Transverse colon (tissue), 4 donors: ENCODE results near the gene VMAC. TPM values are rescaled to one million over a fixed set of nuclear protein-coding genes. Genes with fewer than 3 reads are reported as not detected.
A peak's percentile ranks its signal among the peaks of the same experiment; 100 is the strongest.

ENCODE experiments used
- DNase-seq: peaks from one replicate; pipeline ENCODE4 v3.0.0-alpha.2; 2019
- H3K27ac ChIP-seq, 4 donors: fragments of 200-600 bp; sonication (generic); 2 replicates each; pipeline ENCODE4 v1.5.1; 2016 to 2018; ENCODE audit warnings: inconsistent platforms in 4 of 4
- H3K27me3 ChIP-seq: fragments of 200-600 bp; sonication (generic); 2 replicates; pipeline ENCODE4 v1.5.1; 2017; ENCODE audit warnings: inconsistent platforms
- H3K36me3 ChIP-seq, 4 donors: fragments of 200-600 bp; sonication (generic); 2 replicates each; pipeline ENCODE4 v1.5.1; 2017 to 2019; ENCODE audit warnings: inconsistent platforms in 4 of 4
- H3K4me1 ChIP-seq, 4 donors: fragments of 200-600 bp; sonication (generic); 2 replicates each; pipeline ENCODE4 v1.5.1; 2017 to 2020; ENCODE audit warnings: inconsistent platforms in 4 of 4
- H3K4me3 ChIP-seq, 4 donors: fragments of 200-600 bp; sonication (generic); 1 replicate in 1 of 4; 2 replicates in 3 of 4; pipeline versions ENCODE4 v1.5.1 to v1.6.1; 2017 to 2019; ENCODE audit warnings: inconsistent platforms in 4 of 4
- H3K9me3 ChIP-seq, 2 donors: fragments of 200-600 bp; sonication (generic); 2 replicates each; pipeline ENCODE4 v1.5.1; 2017 to 2019; ENCODE audit warnings: inconsistent platforms in 2 of 2
- EP300 ChIP-seq: sonication (generic); formaldehyde crosslinking; IDR thresholded peaks from one replicate; pipeline ENCODE4 v1.6.1; 2017; ENCODE audit warnings: antibody characterized with exemption, low read depth
- POLR2A ChIP-seq: fragments of 450-650 bp; IDR thresholded peaks from one replicate; pipeline ENCODE4 v1.6.1; 2016; ENCODE audit warnings: antibody characterized with exemption, mild to moderate bottlenecking, moderate library complexity
- POLR2AphosphoS5 ChIP-seq, 3 donors: sonication (generic); formaldehyde crosslinking; IDR thresholded peaks; one replicate each; pipeline ENCODE4 v1.6.1; 2016; ENCODE audit warnings: antibody characterized with exemption in 3 of 3
- WGBS, 2 donors: methylation state at CpG; one replicate each; pipeline ENCODE4 v1.1.5; 2018; ENCODE audit warnings: low coverage in 1 of 2; 5-methylcytosine and 5-hydroxymethylcytosine counted together
- in situ Hi-C, 4 donors: fragments of 200-750 bp; cut with MboI; loops; one replicate each; pipeline versions ENCODE4 v1.15.0 to v1.15.1; 2017; ENCODE audit warnings: low sequenced_read_pairs in 3 of 4, low pct_ligation_motif_present in 1 of 4, low pct_unique_long_range_greater_than_20kb in 1 of 4
- intact Hi-C: fragments of 100-400 bp; cut with DNase I; formaldehyde crosslinking; loops from one replicate; pipeline ENCODE4 v1.15.1; 2023; ENCODE audit warnings: low total_unique reads
- total RNA-seq, 4 donors: library from RNA; depleted of rRNA; stranded (reverse); fragments of >200 nt; gene quantifications; one replicate each; pipeline ENCODE4 v1.1.0, GENCODE V29; 2016
- TF ChIP-seq, protein P1 (sequence below), 5 experiments: fragments of 200-600 bp in 3 of 5; fragments of 450-650 bp in 2 of 5; sonication (generic) in 3 of 5; IDR thresholded peaks; 1 replicate in 2 of 5; 2 replicates in 3 of 5; pipeline ENCODE4 v1.5.1; 2016 to 2017; ENCODE audit warnings: antibody characterized with exemption in 5 of 5, inconsistent platforms in 3 of 5, mild to moderate bottlenecking in 2 of 5, moderate library complexity in 1 of 5

The VMAC gene
- total RNA-seq, 4 donors from 2014 or later: 8.9 to 59.5 (median 18.4) TPM

DNA sequence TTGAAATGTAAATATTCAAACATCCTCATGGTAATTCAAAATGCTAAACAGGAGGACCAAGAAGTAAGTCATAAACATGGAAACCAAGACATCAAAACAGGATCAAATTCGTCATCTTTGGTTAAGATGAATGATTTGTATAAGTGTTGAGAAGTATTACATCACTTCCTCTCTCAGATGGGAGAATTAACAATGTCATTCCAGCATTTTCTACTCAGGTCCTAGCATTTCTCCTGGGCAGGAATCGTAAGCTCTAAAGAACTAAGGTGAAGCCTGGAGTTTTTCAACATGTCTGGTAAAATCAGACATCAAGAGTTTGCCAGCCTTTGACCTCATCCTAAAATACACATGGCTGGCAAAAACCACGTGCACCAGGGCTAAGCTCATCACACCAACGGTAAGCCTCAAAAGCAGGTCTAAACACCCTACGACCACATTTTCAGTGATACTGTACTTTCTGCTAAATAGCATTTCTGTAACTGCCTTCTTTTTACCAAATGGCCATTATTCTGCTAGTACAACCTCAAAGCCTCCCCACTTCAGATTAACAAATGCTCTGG is 48.4 kb downstream of the VMAC start:
- no peaks in the 10 kb centered on the region for H3K27me3 ChIP-seq
- peaks cover 74 to 100% (median 88%) of the 10 kb centered on the region in 4 donors for H3K4me1 ChIP-seq
- 62% methylated on average over 4 to 5 of the region's 5 CpGs for WGBS, 2 donors
- no peaks in the 10 kb centered on the region for H3K36me3 ChIP-seq
- no peak for DNase-seq
- intact Hi-C loops: no loop called here
- no peak overlapping the region for H3K4me3 ChIP-seq
- peak overlapping the region; percentile 74 to 88 (median 80) for H3K27ac ChIP-seq
- no peaks in the 10 kb centered on the region for H3K9me3 ChIP-seq
- in situ Hi-C loops: no loop called here
- TF ChIP-seq, protein P1, sequence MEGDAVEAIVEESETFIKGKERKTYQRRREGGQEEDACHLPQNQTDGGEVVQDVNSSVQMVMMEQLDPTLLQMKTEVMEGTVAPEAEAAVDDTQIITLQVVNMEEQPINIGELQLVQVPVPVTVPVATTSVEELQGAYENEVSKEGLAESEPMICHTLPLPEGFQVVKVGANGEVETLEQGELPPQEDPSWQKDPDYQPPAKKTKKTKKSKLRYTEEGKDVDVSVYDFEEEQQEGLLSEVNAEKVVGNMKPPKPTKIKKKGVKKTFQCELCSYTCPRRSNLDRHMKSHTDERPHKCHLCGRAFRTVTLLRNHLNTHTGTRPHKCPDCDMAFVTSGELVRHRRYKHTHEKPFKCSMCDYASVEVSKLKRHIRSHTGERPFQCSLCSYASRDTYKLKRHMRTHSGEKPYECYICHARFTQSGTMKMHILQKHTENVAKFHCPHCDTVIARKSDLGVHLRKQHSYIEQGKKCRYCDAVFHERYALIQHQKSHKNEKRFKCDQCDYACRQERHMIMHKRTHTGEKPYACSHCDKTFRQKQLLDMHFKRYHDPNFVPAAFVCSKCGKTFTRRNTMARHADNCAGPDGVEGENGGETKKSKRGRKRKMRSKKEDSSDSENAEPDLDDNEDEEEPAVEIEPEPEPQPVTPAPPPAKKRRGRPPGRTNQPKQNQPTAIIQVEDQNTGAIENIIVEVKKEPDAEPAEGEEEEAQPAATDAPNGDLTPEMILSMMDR (IDR thresholded peaks at IDR 0.05): no peak
- TF ChIP-seq POLR2AphosphoS5 (IDR thresholded peaks at IDR 0.05) (no peak), EP300 (no peak), POLR2A (no peak)

DNA sequence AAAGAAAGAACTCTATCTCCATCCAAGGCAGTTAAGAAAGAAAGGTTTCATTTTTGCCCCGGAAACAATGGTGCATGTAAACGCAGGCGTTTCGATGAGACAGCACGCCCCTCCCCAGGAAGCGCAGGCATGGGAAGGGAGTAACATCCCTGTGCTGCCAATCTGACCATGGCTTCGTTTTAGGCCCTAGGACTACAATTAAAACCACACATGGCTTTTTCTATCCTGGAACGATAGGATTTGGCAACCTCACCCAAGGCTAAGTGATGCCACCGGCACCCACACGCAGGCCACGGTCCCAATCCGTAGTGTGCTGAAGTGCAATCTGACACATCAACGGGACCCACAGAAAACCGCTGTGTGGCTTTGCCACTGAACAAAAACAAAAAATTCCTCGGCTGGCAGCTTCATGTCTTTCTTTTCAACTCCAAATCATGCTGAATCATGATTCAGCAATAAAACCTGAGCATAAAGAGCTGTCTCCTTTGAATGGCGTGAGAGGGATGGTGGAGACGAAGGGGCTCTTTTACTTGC is 49.1 kb downstream of the VMAC start:
- in situ Hi-C loops (no loop called here), intact Hi-C loops (no loop called here)
- no peak for DNase-seq
- no peaks in the 10 kb centered on the region for H3K36me3 ChIP-seq
- WGBS, 2 donors: 60 to 64% methylated on average over 2 to 17 of the region's 17 CpGs
- TF ChIP-seq EP300: no peak
- TF ChIP-seq, protein P1 (IDR thresholded peaks at IDR 0.05): no peak
- no peak for TF ChIP-seq POLR2A
- TF ChIP-seq POLR2AphosphoS5 (IDR thresholded peaks at IDR 0.05): no peak
- H3K4me3 ChIP-seq: no peak overlapping the region
- H3K27ac ChIP-seq: peak overlapping the region; percentile 74 to 88 (median 80)
- H3K9me3 ChIP-seq: no peaks in the 10 kb centered on the region
- H3K4me1 ChIP-seq: peaks cover 70 to 99% (median 85%) of the 10 kb centered on the region in 4 donors
- no peaks in the 10 kb centered on the region for H3K27me3 ChIP-seq

DNA sequence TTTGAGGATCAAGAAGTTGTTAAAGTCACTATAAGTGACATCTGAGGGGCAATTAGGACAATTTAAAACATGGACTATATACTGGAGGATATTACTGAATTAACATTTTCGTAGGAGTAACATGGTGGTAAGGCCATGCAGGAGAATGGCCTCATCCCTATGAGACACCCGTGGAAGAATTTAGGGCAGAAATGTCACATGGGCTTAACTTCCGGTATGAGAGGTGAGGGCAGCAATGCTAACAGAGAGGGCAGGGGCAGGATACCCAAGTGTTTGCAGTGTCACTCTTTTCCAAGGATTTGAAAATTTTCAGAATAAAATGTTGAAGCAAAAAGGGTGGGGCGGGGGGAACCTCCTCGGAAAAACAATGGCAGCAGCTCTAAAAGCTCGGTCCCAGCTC is 49.6 kb downstream of the VMAC start:
- no peaks in the 10 kb centered on the region for H3K27me3 ChIP-seq
- no peaks in the 10 kb centered on the region for H3K9me3 ChIP-seq
- peaks cover 66 to 97% (median 81%) of the 10 kb centered on the region in 4 donors for H3K4me1 ChIP-seq
- intact Hi-C loops (no loop called here), in situ Hi-C loops (no loop called here)
- DNase-seq: no peak
- WGBS, 2 donors: 27 to 39% methylated on average over 6 of the region's 6 CpGs
- H3K36me3 ChIP-seq: no peaks in the 10 kb centered on the region
- H3K27ac ChIP-seq: peak overlapping the region; percentile 74 to 88 (median 80)
- TF ChIP-seq POLR2AphosphoS5 (IDR thresholded peaks at IDR 0.05) (no peak), EP300 (no peak), POLR2A (no peak)
- TF ChIP-seq, protein P1 (IDR thresholded peaks at IDR 0.05): no peak
- H3K4me3 ChIP-seq: peak overlapping the region in 1 of 4 donors; percentile 6

DNA sequence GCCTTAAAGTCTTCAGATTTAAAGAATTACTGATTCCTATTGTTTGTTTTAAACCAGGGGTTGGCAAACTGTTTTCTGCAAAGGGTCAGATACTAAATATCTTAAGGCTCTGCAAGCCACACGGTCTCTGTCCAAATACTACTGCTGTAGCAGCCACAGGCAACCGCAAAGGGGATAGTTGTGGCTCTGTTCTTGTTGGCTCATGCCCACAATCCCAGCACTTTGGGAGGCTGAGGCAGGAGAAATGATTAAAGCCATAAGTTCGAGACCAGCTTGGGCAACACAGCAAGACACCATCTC is 50.9 kb downstream of the VMAC start:
- H3K27me3 ChIP-seq: no peaks in the 10 kb centered on the region
- TF ChIP-seq POLR2A: no peak
- TF ChIP-seq POLR2AphosphoS5 (IDR thresholded peaks at IDR 0.05): no peak
- TF ChIP-seq, protein P1 (IDR thresholded peaks at IDR 0.05): no peak
- no peak for TF ChIP-seq EP300
- no peaks in the 10 kb centered on the region for H3K9me3 ChIP-seq
- in situ Hi-C loops: no loop called here
- no peak overlapping the region for H3K4me3 ChIP-seq
- H3K4me1 ChIP-seq: peaks cover 63 to 96% (median 79%) of the 10 kb centered on the region in 4 donors
- no peak for DNase-seq
- H3K27ac ChIP-seq: peak overlapping the region; percentile 74 to 88 (median 80)
- intact Hi-C loops: no loop called here
- no peaks in the 10 kb centered on the region for H3K36me3 ChIP-seq
- 60 to 68% methylated on average over 1 to 3 of the region's 3 CpGs for WGBS, 2 donors
